Measurements from ENCODE around the gene MLST8. TPM values are rescaled to one million over a fixed set of nuclear protein-coding genes. Genes with fewer than 3 reads are reported as not detected.
"Not testable (repeated sequence)": the region's sequence is repeated elsewhere in the genome, so short reads cannot be mapped to it uniquely, and the experiment has no call there.

The MLST8 gene
- total and polyA plus RNA-seq, 4 donors: 10.6 to 80.9 (median 52.9) TPM

- H3K4me3 ChIP-seq (ENCODE audit: low read depth, low read length): peak within 1 kb of the TSS; percentile 59
- H3K4me1 ChIP-seq (ENCODE audit: control insufficient read depth, insufficient read depth, low read length): peaks cover 22% of the 10 kb centered on the region
- peak; percentile 71 to 96 (median 83) for DNase-seq (ENCODE audit: low read depth in 4 of 6, low spot score in 6 of 6)
- peak within 1 kb of the TSS; percentile 86 for H3K27ac ChIP-seq (ENCODE audit: low read depth, low read length)
- no peaks in the 10 kb centered on the region for H3K27me3 ChIP-seq (ENCODE audit: control insufficient read depth, insufficient read depth, low read length)
- WGBS (ENCODE audit: insufficient coverage): 1% methylated on average over 87 of the region's 88 CpGs
- no peaks in the 10 kb centered on the region for H3K9me3 ChIP-seq (ENCODE audit: control insufficient read depth, insufficient read depth, low read length)
- peaks cover 66% of the 10 kb centered on the region for H3K36me3 ChIP-seq (ENCODE audit: control insufficient read depth, insufficient read depth, low read length)
Observed at GRCh38 chr16:2251296-2252111, 46.2 kb downstream of the MLST8 start, which contains the start of gene ECI1. TSS of gene ECI1 (minus strand) at chr16:2251587. CDS start at chr16:2251566, 21 bp downstream.

GRCh38 chr16:2252806-2253148, 47.5 kb downstream of the MLST8 start:
- Histone ChIP-seq H3K4me3 (ENCODE audit: low read depth, low read length) (no peak overlapping the region), H3K36me3 (ENCODE audit: control insufficient read depth, insufficient read depth, low read length) (peaks cover 69% of the 10 kb centered on the region), H3K27me3 (ENCODE audit: control insufficient read depth, insufficient read depth, low read length) (no peaks in the 10 kb centered on the region), H3K9me3 (ENCODE audit: control insufficient read depth, insufficient read depth, low read length) (no peaks in the 10 kb centered on the region), H3K4me1 (ENCODE audit: control insufficient read depth, insufficient read depth, low read length) (peaks cover 22% of the 10 kb centered on the region), H3K27ac (ENCODE audit: low read depth, low read length) (no peak overlapping the region)
- DNase-seq (ENCODE audit: low read depth in 4 of 6, low spot score in 6 of 6): no peak
- 81% methylated on average over 4 of the region's 7 CpGs for WGBS (ENCODE audit: insufficient coverage)

GRCh38 chr16:2253293-2253692, 48.0 kb downstream of the MLST8 start:
- Histone ChIP-seq H3K27ac (ENCODE audit: low read depth, low read length) (no peak overlapping the region), H3K27me3 (ENCODE audit: control insufficient read depth, insufficient read depth, low read length) (no peaks in the 10 kb centered on the region), H3K9me3 (ENCODE audit: control insufficient read depth, insufficient read depth, low read length) (no peaks in the 10 kb centered on the region), H3K4me1 (ENCODE audit: control insufficient read depth, insufficient read depth, low read length) (peaks cover 22% of the 10 kb centered on the region), H3K4me3 (ENCODE audit: low read depth, low read length) (no peak overlapping the region), H3K36me3 (ENCODE audit: control insufficient read depth, insufficient read depth, low read length) (peaks cover 72% of the 10 kb centered on the region)
- DNase-seq (ENCODE audit: low read depth in 4 of 6, low spot score in 6 of 6): no peak
- 81% methylated on average over 7 of the region's 11 CpGs for WGBS (ENCODE audit: insufficient coverage)

- H3K27ac ChIP-seq (ENCODE audit: low read depth, low read length): no peak overlapping the region
- 96% methylated on average over 7 of the region's 12 CpGs for WGBS (ENCODE audit: insufficient coverage)
Observed at GRCh38 chr16:2256531-2257140, 51.4 kb downstream of the MLST8 start.

GRCh38 chr16:2257726-2258125, 52.5 kb downstream of the MLST8 start:
- Histone ChIP-seq H3K27ac (ENCODE audit: low read depth, low read length) (no peak overlapping the region), H3K27me3 (ENCODE audit: control insufficient read depth, insufficient read depth, low read length) (no peaks in the 10 kb centered on the region), H3K4me1 (ENCODE audit: control insufficient read depth, insufficient read depth, low read length) (no peaks in the 10 kb centered on the region), H3K36me3 (ENCODE audit: control insufficient read depth, insufficient read depth, low read length) (peaks cover 87% of the 10 kb centered on the region), H3K9me3 (ENCODE audit: control insufficient read depth, insufficient read depth, low read length) (no peaks in the 10 kb centered on the region), H3K4me3 (ENCODE audit: low read depth, low read length) (no peak overlapping the region)
- 96% methylated on average over 4 of the region's 6 CpGs for WGBS (ENCODE audit: insufficient coverage)
- DNase-seq (ENCODE audit: low read depth in 4 of 6, low spot score in 6 of 6): no peak

More at GRCh38 chr16:2256531-2257140, 51.4 kb downstream of the MLST8 start:
- DNase-seq (ENCODE audit: low read depth in 4 of 6, low spot score in 6 of 6): no peak
- H3K4me1 ChIP-seq (ENCODE audit: control insufficient read depth, insufficient read depth, low read length): peaks cover 8% of the 10 kb centered on the region
- no peaks in the 10 kb centered on the region for H3K9me3 ChIP-seq (ENCODE audit: control insufficient read depth, insufficient read depth, low read length)
- no peaks in the 10 kb centered on the region for H3K27me3 ChIP-seq (ENCODE audit: control insufficient read depth, insufficient read depth, low read length)
- no peak overlapping the region for H3K4me3 ChIP-seq (ENCODE audit: low read depth, low read length)
- H3K36me3 ChIP-seq (ENCODE audit: control insufficient read depth, insufficient read depth, low read length): peaks cover 86% of the 10 kb centered on the region

- peaks cover 87% of the 10 kb centered on the region for H3K36me3 ChIP-seq (ENCODE audit: control insufficient read depth, insufficient read depth, low read length)
- WGBS (ENCODE audit: insufficient coverage): 95% methylated on average over 6 of the region's 7 CpGs
Observed at GRCh38 chr16:2258530-2258929, 53.3 kb downstream of the MLST8 start.

More at GRCh38 chr16:2258530-2258929, 53.3 kb downstream of the MLST8 start:
- H3K9me3 ChIP-seq (ENCODE audit: control insufficient read depth, insufficient read depth, low read length); H3K27ac ChIP-seq (ENCODE audit: low read depth, low read length); H3K4me1 ChIP-seq (ENCODE audit: control insufficient read depth, insufficient read depth, low read length); H3K4me3 ChIP-seq (ENCODE audit: low read depth, low read length); H3K27me3 ChIP-seq (ENCODE audit: control insufficient read depth, insufficient read depth, low read length); DNase-seq (ENCODE audit: low read depth in 4 of 6, low spot score in 6 of 6): not testable (repeated sequence)

Other genes with a start within 250 kb of the MLST8 start
- gene NDUFB10, start 245.9 kb upstream of the MLST8 start, total RNA-seq: 100 to 1,000 TPM in 1 of 2 donors, 10 to 100 TPM in 1; 78.7 to 146 TPM
- 100 to 1,000 TPM; 170 to 178 TPM for gene NDUFB10, start 245.9 kb upstream of the MLST8 start, polyA plus RNA-seq (ENCODE audit: insufficient read length in 2 of 2)
- gene RPS2, start 240.6 kb upstream of the MLST8 start, total RNA-seq: 1,000 to 10,000 TPM in 1 of 2 donors, 100 to 1,000 TPM in 1; 682 to 1,440 TPM
- gene RPS2, start 240.6 kb upstream of the MLST8 start, polyA plus RNA-seq (ENCODE audit: insufficient read length in 2 of 2): 1,000 to 10,000 TPM; 1,742 to 1,957 TPM
- not detected for gene RNF151, start 238.6 kb upstream of the MLST8 start, total RNA-seq
- gene RNF151, start 238.6 kb upstream of the MLST8 start, polyA plus RNA-seq (ENCODE audit: insufficient read length in 2 of 2): not detected
- gene TBL3, start 233.4 kb upstream of the MLST8 start, total RNA-seq: 10 to 100 TPM; 12.9 to 31.4 TPM
- 10 to 100 TPM; 32.1 to 39.0 TPM for gene TBL3, start 233.4 kb upstream of the MLST8 start, polyA plus RNA-seq (ENCODE audit: insufficient read length in 2 of 2)
- under 1 TPM; 0.40 to 0.72 TPM for gene NOXO1, start 224.0 kb upstream of the MLST8 start, total RNA-seq
- gene NOXO1, start 224.0 kb upstream of the MLST8 start, polyA plus RNA-seq (ENCODE audit: insufficient read length in 2 of 2): 1 to 10 TPM; 1.6 to 1.7 TPM
- 10 to 100 TPM in 1 of 2 donors, 1 to 10 TPM in 1; 7.2 to 24.3 TPM for gene GFER, start 221.3 kb upstream of the MLST8 start, total RNA-seq
- 10 to 100 TPM; 34.0 to 36.1 TPM for gene GFER, start 221.3 kb upstream of the MLST8 start, polyA plus RNA-seq (ENCODE audit: insufficient read length in 2 of 2)
- gene SYNGR3, start 215.5 kb upstream of the MLST8 start, total RNA-seq: 10 to 100 TPM; 20.1 to 71.0 TPM
- 100 to 1,000 TPM; 109 to 111 TPM for gene SYNGR3, start 215.5 kb upstream of the MLST8 start, polyA plus RNA-seq (ENCODE audit: insufficient read length in 2 of 2)
- gene ZNF598, start 195.6 kb upstream of the MLST8 start, total RNA-seq: 1 to 10 TPM; 5.4 to 8.2 TPM
- gene ZNF598, start 195.6 kb upstream of the MLST8 start, polyA plus RNA-seq (ENCODE audit: insufficient read length in 2 of 2): 10 to 100 TPM; 28.8 to 31.7 TPM
- 1 to 10 TPM in 1 of 2 donors, under 1 TPM in 1; 0.20 to 2.3 TPM for gene NPW, start 185.7 kb upstream of the MLST8 start, total RNA-seq
- 1 to 10 TPM in 1 of 2 donors, under 1 TPM in 1; 0.49 to 4.9 TPM for gene NPW, start 185.7 kb upstream of the MLST8 start, polyA plus RNA-seq (ENCODE audit: insufficient read length in 2 of 2)
- 10 to 100 TPM; 25.6 to 52.0 TPM for gene NHERF2, start 178.6 kb upstream of the MLST8 start, total RNA-seq
- gene NHERF2, start 178.6 kb upstream of the MLST8 start, polyA plus RNA-seq (ENCODE audit: insufficient read length in 2 of 2): 10 to 100 TPM; 83.5 to 95.7 TPM
- gene NTHL1, start 157.6 kb upstream of the MLST8 start, total RNA-seq: 10 to 100 TPM; 19.7 to 42.1 TPM
- gene NTHL1, start 157.6 kb upstream of the MLST8 start, polyA plus RNA-seq (ENCODE audit: insufficient read length in 2 of 2): 10 to 100 TPM; 34.3 to 40.1 TPM
- gene TSC2, start 157.5 kb upstream of the MLST8 start, total RNA-seq: 10 to 100 TPM; 39.6 to 65.8 TPM
- gene TSC2, start 157.5 kb upstream of the MLST8 start, polyA plus RNA-seq (ENCODE audit: insufficient read length in 2 of 2): 100 to 1,000 TPM; 168 to 231 TPM
- gene PKD1, start 69.6 kb upstream of the MLST8 start, total RNA-seq: 10 to 100 TPM; 68.1 to 86.2 TPM
- gene PKD1, start 69.6 kb upstream of the MLST8 start, polyA plus RNA-seq (ENCODE audit: insufficient read length in 2 of 2): 100 to 1,000 TPM; 201 to 289 TPM
- gene RAB26, start 56.8 kb upstream of the MLST8 start, total RNA-seq: 1 to 10 TPM; 6.6 to 8.2 TPM
- 10 to 100 TPM; 26.8 to 29.8 TPM for gene RAB26, start 56.8 kb upstream of the MLST8 start, polyA plus RNA-seq (ENCODE audit: insufficient read length in 2 of 2)
- gene TRAF7, start 49.7 kb upstream of the MLST8 start, total RNA-seq: 10 to 100 TPM; 20.4 to 43.1 TPM
- gene TRAF7, start 49.7 kb upstream of the MLST8 start, polyA plus RNA-seq (ENCODE audit: insufficient read length in 2 of 2): 10 to 100 TPM; 59.7 to 62.6 TPM
- 10 to 100 TPM; 10.4 to 29.4 TPM for gene CASKIN1, start 8.8 kb upstream of the MLST8 start, total RNA-seq
- 10 to 100 TPM; 83.0 to 86.2 TPM for gene CASKIN1, start 8.8 kb upstream of the MLST8 start, polyA plus RNA-seq (ENCODE audit: insufficient read length in 2 of 2)
- 10 to 100 TPM in 1 of 2 donors, 1 to 10 TPM in 1; 5.2 to 13.3 TPM for gene BRICD5, start 5.4 kb downstream of the MLST8 start, total RNA-seq
- 10 to 100 TPM; 21.7 to 30.5 TPM for gene BRICD5, start 5.4 kb downstream of the MLST8 start, polyA plus RNA-seq (ENCODE audit: insufficient read length in 2 of 2)
- 10 to 100 TPM; 15.9 to 16.9 TPM for gene PGP, start 9.4 kb downstream of the MLST8 start, total RNA-seq
- gene PGP, start 9.4 kb downstream of the MLST8 start, polyA plus RNA-seq (ENCODE audit: insufficient read length in 2 of 2): 10 to 100 TPM; 26.7 to 35.7 TPM
- 10 to 100 TPM; 18.0 to 29.2 TPM for gene E4F1, start 18.1 kb downstream of the MLST8 start, total RNA-seq
- 10 to 100 TPM; 29.7 to 31.9 TPM for gene E4F1, start 18.1 kb downstream of the MLST8 start, polyA plus RNA-seq (ENCODE audit: insufficient read length in 2 of 2)
- 1 to 10 TPM; 1.9 to 2.6 TPM for gene DNASE1L2, start 31.0 kb downstream of the MLST8 start, total RNA-seq
- gene DNASE1L2, start 31.0 kb downstream of the MLST8 start, polyA plus RNA-seq (ENCODE audit: insufficient read length in 2 of 2): 1 to 10 TPM; 5.2 to 6.1 TPM
- 10 to 100 TPM; 18.8 to 52.6 TPM for gene ECI1, start 46.1 kb downstream of the MLST8 start, total RNA-seq
- 10 to 100 TPM; 55.3 to 58.9 TPM for gene ECI1, start 46.1 kb downstream of the MLST8 start, polyA plus RNA-seq (ENCODE audit: insufficient read length in 2 of 2)
- gene RNPS1, start 62.7 kb downstream of the MLST8 start, total RNA-seq: 100 to 1,000 TPM in 1 of 2 donors, 10 to 100 TPM in 1; 72.7 to 109 TPM
- 100 to 1,000 TPM; 265 to 285 TPM for gene RNPS1, start 62.7 kb downstream of the MLST8 start, polyA plus RNA-seq (ENCODE audit: insufficient read length in 2 of 2)
- 10 to 100 TPM; 34.3 to 61.0 TPM for gene ABCA3, start 135.3 kb downstream of the MLST8 start, total RNA-seq
- gene ABCA3, start 135.3 kb downstream of the MLST8 start, polyA plus RNA-seq (ENCODE audit: insufficient read length in 2 of 2): 10 to 100 TPM; 87.9 to 88.5 TPM
- 1 to 10 TPM; 7.6 to 8.9 TPM for gene CCNF, start 224.0 kb downstream of the MLST8 start, total RNA-seq
- 10 to 100 TPM; 10.4 to 11.6 TPM for gene CCNF, start 224.0 kb downstream of the MLST8 start, polyA plus RNA-seq (ENCODE audit: insufficient read length in 2 of 2)

Data from spinal cord (tissue), 10 donors.